Measurements from ENCODE around the gene HOGA1.

DNA sequence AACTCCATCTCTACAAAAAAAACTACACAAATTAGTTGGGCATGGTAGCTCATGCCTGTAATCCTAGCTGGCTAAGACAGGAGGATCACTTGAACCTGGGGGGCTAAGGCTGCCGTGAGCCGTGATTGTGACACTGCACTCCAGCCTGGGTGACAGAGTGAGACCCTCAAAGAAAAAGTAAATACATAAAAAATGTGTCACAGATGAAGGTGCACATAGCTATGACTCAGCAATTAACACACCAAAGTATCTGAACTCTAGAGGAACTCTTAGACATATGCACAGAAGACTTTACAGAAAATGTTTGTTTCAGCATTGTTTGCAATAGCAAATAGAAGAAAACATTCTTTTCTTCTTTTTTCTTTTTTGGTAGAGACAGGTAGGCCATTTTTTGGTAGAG is 13.6 kb downstream of the HOGA1 start:
- no peak for TF ChIP-seq YY1 (IDR thresholded peaks at IDR 0.05; ENCODE audit: insufficient read depth, insufficient read length)
- no peak for TF ChIP-seq ZNF274 (IDR thresholded peaks at IDR 0.05; ENCODE audit: low read depth, low read length)

Measured in NT2/D1 (cell line).